Activated CD4-positive, alpha-beta memory T cell treated with anti-CD3 and anti-CD28 coated beads for 36 hours (primary cell): ENCODE data around the gene THEM5. TPM values are rescaled to one million over a fixed set of nuclear protein-coding genes. Genes with fewer than 3 reads are reported as not detected.
"Not testable (repeated sequence)": the region's sequence is repeated elsewhere in the genome, so short reads cannot be mapped to it uniquely, and the experiment has no call there.

ENCODE experiments used
- CTCF ChIA-PET: fragments of 350-600 bp; sonication (Branson Sonifier 250); formaldehyde crosslinking; loops from one replicate; lab custom pipeline; 2021; ENCODE audit warnings: antibody characterized with exemption, inconsistent platforms; lab: Charles Lee
- POLR2A ChIA-PET: fragments of 350-600 bp; sonication (Branson Sonifier 250); formaldehyde crosslinking; loops from one replicate; lab custom pipeline; 2021; ENCODE audit warnings: antibody characterized with exemption; lab: Charles Lee
- DNase-seq: peaks from one replicate; pipeline ENCODE4 v3.0.0-alpha.2; 2020
- H3K27ac Mint-ChIP-seq: one replicate; pipeline ENCODE4 v1.8.0; 2021; ENCODE audit warnings: mixed read lengths
- H3K27me3 Mint-ChIP-seq: one replicate; pipeline ENCODE4 v1.8.0; 2021; ENCODE audit warnings: mixed read lengths
- H3K36me3 Mint-ChIP-seq: one replicate; pipeline ENCODE4 v1.8.0; 2021; ENCODE audit warnings: mixed read lengths
- H3K4me1 Mint-ChIP-seq: one replicate; pipeline ENCODE4 v1.8.0; 2021; ENCODE audit warnings: low read depth, mixed read lengths
- H3K4me3 Mint-ChIP-seq: one replicate; pipeline ENCODE4 v1.8.0; 2021; ENCODE audit warnings: mild to moderate bottlenecking, mixed read lengths
- H3K9me3 Mint-ChIP-seq: one replicate; pipeline ENCODE4 v1.8.0; 2021; ENCODE audit warnings: mixed read lengths
- intact Hi-C: fragments of 100-400 bp; cut with micrococcal nuclease; formaldehyde crosslinking; loops from one replicate; pipeline ENCODE4 v1.15.1; 2023
- total RNA-seq, 2 experiments: library from RNA; stranded (reverse); gene quantifications; one replicate each; pipeline ENCODE4 v1.2.3, GENCODE V29; 2021

The THEM5 gene, protein sequence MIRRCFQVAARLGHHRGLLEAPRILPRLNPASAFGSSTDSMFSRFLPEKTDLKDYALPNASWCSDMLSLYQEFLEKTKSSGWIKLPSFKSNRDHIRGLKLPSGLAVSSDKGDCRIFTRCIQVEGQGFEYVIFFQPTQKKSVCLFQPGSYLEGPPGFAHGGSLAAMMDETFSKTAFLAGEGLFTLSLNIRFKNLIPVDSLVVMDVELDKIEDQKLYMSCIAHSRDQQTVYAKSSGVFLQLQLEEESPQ
- total RNA-seq = not detected

DNA sequence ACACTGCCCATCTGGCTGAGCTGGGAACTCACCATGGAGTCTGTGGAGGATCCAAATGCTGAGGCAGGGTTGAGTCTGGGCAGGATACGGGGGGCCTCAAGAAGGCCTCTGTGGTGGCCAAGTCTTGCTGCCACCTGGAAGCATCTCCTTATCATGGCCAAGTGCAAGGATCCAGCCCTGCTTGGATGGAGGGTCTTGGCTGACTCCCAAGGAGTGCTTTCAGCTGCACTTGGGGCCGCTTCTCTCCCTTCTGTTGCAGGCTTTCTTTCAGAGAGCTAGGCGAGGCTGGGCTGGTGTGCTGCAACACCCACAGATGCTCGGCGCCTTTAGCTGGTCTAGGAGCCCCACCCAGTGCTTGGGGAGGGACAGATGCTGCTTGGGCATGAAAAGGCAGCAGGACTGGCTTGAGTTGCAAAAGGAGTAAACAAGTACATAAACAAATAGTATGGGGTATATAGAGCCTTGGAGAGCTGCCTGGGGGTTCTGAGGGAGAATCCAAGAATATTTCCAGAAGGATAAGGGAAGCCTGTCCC lies at the start of gene THEM5:
TSS of gene THEM5 (minus strand) at position 302 of the 533 bp plus-strand sequence. CDS start at position 155, 147 bp downstream.
- no peaks in the 10 kb centered on the region for H3K9me3 Mint-ChIP-seq
- H3K27me3 Mint-ChIP-seq = no peaks in the 10 kb centered on the region
- POLR2A ChIA-PET = interaction anchor here (1.3 kb wide), 1 partner anchor 14 kb away, joined by 3 read pairs; the partner anchor contains the start of gene C2CD4D
- CTCF ChIA-PET = interaction anchor here (2.2 kb wide), 1 partner anchor 17 kb away, joined by 4 read pairs; no protein-coding TSS in a partner anchor
- intact Hi-C loops = no loop called here
- H3K27ac Mint-ChIP-seq = no peak within 1 kb of the TSS
- H3K36me3 Mint-ChIP-seq = peaks cover 27% of the 10 kb centered on the region
- DNase-seq = no peak
- peaks cover 13% of the 10 kb centered on the region for H3K4me1 Mint-ChIP-seq
- no peak within 1 kb of the TSS for H3K4me3 Mint-ChIP-seq

DNA sequence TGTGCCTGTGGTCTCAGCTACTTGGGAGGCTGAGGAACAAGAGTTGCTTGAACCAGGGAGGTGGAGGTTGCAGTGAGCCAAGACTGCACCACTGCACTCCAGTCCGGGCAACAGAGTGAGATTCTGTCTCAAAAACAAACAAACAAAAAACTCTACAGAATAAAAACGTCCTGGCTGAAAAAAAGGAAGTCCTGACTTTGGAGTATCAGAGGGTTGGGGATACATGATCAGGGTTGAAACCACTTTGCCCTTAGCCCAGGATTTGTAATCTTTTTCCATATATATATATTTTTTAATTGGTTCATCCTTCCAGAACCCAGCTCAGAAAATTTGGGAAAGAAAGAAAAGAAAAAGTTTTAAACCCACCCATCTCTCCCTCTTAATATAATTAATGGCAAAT lies 49.3 kb upstream of the THEM5 start:
- Mint-ChIP-seq H3K27me3 (no peaks in the 10 kb centered on the region), H3K4me3 (no peak overlapping the region), H3K27ac (no peak overlapping the region), H3K36me3 (peaks cover 63% of the 10 kb centered on the region), H3K9me3 (peaks cover 43% of the 10 kb centered on the region), H3K4me1 (peaks cover 74% of the 10 kb centered on the region)
- DNase-seq = no peak
- intact Hi-C loops = no loop called here
- CTCF ChIA-PET = no interaction called here
- POLR2A ChIA-PET = no interaction called here

DNA sequence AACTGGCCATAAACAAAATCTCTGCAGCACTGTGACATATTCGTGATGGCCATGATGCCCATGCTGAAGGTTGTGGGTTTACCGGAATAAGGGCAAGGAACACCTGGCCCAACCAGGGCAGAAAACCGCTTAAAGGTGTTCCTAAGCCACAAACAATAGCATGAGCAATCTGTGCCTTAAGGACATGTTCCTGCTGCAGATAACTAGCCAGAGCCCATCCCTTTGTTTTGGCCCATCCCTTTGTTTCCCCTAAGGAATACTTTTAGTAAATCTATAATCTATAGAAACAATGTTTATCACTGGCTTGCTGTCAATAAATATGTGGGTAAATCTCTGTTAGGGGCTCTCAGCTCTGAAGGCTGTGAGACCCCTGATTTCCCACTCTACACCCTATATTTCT lies 47.3 kb upstream of the THEM5 start:
- H3K27ac Mint-ChIP-seq, H3K4me3 Mint-ChIP-seq, intact Hi-C loops, POLR2A ChIA-PET, DNase-seq, H3K27me3 Mint-ChIP-seq: not testable (repeated sequence)
- Mint-ChIP-seq H3K36me3 (peaks cover 50% of the 10 kb centered on the region), H3K9me3 (peaks cover 27% of the 10 kb centered on the region), H3K4me1 (peaks cover 73% of the 10 kb centered on the region)
- CTCF ChIA-PET = interaction anchor here (1.4 kb wide), 1 partner anchor 17 kb away, joined by 4 read pairs; no protein-coding TSS in a partner anchor

DNA sequence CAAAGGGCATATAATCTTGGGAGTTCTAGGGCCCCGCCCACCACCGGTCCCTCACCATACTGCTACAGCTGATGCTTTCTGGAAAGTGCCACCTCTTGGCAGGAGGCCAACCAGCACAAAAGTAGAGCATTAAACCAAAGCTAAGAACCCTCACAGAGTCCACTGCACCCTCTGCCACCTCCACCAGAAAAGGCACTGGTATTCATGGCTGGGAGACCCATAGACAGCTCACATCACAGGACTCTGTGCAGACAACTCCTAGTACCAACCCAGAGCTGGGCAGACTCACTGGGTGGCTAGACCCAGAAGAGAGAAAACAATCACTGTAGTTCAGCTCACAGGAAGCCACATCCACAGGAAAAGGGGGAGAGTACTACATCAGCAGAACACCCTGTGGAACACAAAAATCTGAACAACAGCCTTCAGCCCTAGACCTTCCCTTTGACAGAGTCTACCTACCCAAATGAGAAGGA lies 45.0 kb upstream of the THEM5 start:
- POLR2A ChIA-PET = interaction anchor here (1.2 kb wide), 1 partner anchor 10 kb away, joined by 4 read pairs; the partner anchor contains the start of gene THEM4
- peaks cover 27% of the 10 kb centered on the region for H3K9me3 Mint-ChIP-seq
- H3K4me3 Mint-ChIP-seq = peak overlapping the region; percentile 30
- CTCF ChIA-PET = interaction anchor here (1.2 to 4.2 kb wide), 5 partner anchors 10 to 136 kb away, joined by 3 to 20 read pairs (median 9); partner anchors contain the start of gene THEM4
- peaks cover 53% of the 10 kb centered on the region for H3K36me3 Mint-ChIP-seq
- peaks cover 58% of the 10 kb centered on the region for H3K4me1 Mint-ChIP-seq
- peak overlapping the region; percentile 96 for H3K27ac Mint-ChIP-seq
- no peaks in the 10 kb centered on the region for H3K27me3 Mint-ChIP-seq
- DNase-seq = peak; percentile 57
- intact Hi-C loops = loop anchor here (5.0 kb wide), 1 partner anchor 51 kb away; no protein-coding TSS in a partner anchor

DNA sequence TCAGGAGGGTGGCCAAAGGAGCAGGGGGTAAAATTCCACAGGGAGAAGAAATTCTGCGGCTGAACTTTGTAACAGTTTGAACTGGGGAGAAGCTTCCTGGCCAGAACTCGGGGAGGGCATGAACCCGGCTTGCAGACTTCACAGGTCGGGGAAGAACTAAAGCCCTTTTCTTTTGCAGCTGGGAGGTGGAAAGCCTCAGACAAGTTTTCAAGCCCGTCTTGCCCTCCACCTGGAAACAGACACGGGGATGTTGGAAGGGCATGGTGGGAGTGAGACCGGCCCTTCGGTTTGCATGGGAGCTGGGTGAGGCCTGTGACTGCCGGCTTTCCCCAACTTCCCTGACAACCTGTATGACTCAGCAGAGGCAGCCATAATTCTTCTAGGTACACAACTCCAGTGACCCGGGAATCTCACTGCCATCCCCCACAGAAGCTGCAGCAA lies 44.5 kb upstream of the THEM5 start:
- Mint-ChIP-seq H3K9me3 (peaks cover 27% of the 10 kb centered on the region), H3K27ac (peak overlapping the region; percentile 96), H3K4me1 (peaks cover 59% of the 10 kb centered on the region), H3K36me3 (peaks cover 55% of the 10 kb centered on the region), H3K4me3 (peak overlapping the region; percentile 30), H3K27me3 (no peaks in the 10 kb centered on the region)
- ChIA-PET CTCF (interaction anchor here (0.8 to 4.2 kb wide), 7 partner anchors 9 to 137 kb away, joined by 3 to 20 read pairs (median 5); partner anchors contain the start of gene THEM4), POLR2A (interaction anchor here (1.2 kb wide), 2 partner anchors 7 to 11 kb away, joined by 3 to 4 read pairs; partner anchors contain the start of gene THEM4)
- intact Hi-C loops = loop anchor here (5.0 kb wide), 1 partner anchor 51 kb away; no protein-coding TSS in a partner anchor
- DNase-seq = no peak

DNA sequence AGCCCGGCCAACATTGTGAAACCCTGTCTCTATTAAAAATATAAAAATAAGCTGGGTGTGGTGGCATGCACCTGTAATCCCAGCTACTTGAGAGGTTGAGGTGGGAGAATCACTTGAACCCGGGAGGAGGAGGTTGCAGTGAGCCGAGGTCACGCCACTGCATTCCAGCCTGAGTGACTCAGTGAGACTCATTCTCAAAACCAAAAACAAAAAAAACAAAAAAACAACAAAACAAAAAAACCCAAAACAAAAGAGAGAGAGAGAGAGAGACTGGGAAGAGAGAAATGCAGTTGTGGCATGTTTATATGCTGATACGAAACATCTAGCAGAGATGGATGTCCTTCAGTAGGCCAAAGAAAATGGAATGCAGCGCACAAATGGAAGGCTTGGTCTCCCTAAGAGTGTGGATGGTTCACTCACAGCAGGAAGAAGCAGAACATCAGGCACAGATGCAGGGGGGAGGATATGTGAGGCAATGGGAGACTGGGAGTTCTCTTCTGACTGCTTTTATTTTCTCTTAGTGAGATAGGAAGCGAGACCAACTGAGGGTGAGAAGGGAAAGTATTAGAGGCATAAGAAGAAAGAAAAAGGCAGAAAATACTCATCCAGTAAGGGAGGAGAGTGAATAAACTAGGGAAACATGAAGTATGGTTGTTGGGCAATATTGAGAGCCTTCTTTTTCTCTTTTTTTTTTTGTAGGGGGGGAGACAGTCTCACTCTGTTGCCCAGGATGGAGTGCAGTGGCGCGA lies 39.8 kb upstream of the THEM5 start:
- Mint-ChIP-seq H3K4me1 (peaks cover 51% of the 10 kb centered on the region), H3K27me3 (no peaks in the 10 kb centered on the region), H3K36me3 (peaks cover 51% of the 10 kb centered on the region), H3K4me3 (no peak overlapping the region), H3K27ac (peak overlapping the region; percentile 62), H3K9me3 (no peaks in the 10 kb centered on the region)
- intact Hi-C loops = no loop called here
- POLR2A ChIA-PET = no interaction called here
- CTCF ChIA-PET = interaction anchor here (0.7 kb wide), 1 partner anchor 108 kb away, joined by 3 read pairs; no protein-coding TSS in a partner anchor
- no peak for DNase-seq

DNA sequence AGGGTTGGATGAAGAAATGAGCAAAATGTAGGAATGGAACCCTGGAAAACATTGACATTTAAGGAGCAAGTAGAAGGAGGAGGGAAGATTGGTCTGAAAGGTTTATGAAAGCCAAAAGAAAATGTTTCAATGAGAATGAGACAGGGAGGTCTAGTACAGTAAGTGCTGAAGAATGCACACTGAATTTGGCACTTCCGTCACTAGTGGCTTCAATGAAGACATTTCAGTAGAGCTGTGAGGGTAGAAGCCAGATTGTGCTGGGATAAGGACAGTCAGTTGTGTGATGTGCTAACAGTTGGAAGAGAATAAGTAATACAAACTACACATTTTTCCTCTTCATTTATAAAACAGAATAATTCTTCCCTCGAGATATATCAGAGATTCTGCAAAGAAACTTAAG lies 38.7 kb upstream of the THEM5 start:
- no peak for DNase-seq
- Mint-ChIP-seq H3K36me3 (peaks cover 58% of the 10 kb centered on the region), H3K4me3 (no peak overlapping the region), H3K4me1 (peaks cover 39% of the 10 kb centered on the region), H3K27me3 (no peaks in the 10 kb centered on the region), H3K9me3 (no peaks in the 10 kb centered on the region), H3K27ac (no peak overlapping the region)
- CTCF ChIA-PET = interaction anchor here (0.6 kb wide), 1 partner anchor 41 kb away, joined by 3 read pairs; no protein-coding TSS in a partner anchor
- POLR2A ChIA-PET = no interaction called here
- intact Hi-C loops = no loop called here

DNA sequence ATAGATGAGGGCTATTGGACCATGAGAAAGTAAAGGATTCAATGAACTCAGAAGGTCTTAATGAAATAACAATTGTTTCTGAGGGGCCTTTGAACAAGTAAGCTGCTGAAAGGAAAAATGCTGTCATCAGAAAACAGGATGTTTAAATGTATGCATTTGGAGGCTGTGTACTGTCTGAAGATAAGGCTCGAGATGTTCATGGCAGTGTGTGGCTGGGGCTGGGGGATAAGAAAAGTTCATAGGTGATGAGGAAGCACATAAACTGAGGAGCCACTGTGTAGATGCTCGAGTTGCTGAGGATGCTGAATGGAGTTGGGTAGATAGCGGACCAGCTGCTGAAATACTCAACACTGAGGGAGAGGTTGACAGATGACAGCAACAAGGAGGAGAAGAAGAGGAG lies 38.0 kb upstream of the THEM5 start:
- H3K4me3 Mint-ChIP-seq = no peak overlapping the region
- POLR2A ChIA-PET = interaction anchor here (0.6 kb wide), 1 partner anchor 55 kb away, joined by 3 read pairs; no protein-coding TSS in a partner anchor

DNA sequence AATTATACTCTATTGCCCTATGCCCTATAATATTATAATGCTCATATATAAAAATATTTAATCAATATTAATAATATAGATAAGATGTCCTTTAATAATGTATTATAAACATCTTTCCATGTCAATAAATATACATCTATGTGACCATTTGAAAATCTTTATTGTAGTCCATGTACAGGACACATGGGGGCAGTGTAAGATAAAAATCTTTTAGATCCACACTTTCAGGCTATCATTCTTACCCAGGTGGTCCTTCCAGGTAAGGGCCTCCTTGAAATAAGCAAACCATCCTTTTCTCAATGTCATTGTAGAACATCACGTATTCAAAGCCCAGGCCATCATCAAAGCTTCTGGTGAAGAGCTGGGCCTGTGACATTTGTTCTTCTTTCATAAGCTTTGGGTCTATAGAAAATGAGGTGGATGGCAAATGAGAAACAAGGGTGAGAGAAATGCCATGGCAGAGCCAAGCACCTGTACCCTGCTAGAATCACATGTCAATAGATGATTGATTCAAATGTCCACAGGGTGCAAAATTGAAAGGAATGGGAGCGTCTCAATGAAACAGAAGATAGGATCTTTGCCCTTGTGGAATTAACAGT lies 35.6 kb upstream of the THEM5 start:
- ChIA-PET POLR2A (no interaction called here), CTCF (interaction anchor here (0.8 to 5.8 kb wide), 9 partner anchors 10 to 124 kb away, joined by 3 to 34 read pairs (median 4); no protein-coding TSS in a partner anchor)
- peaks cover 58% of the 10 kb centered on the region for H3K36me3 Mint-ChIP-seq

More for the DNA sequence above, 38.0 kb upstream of the THEM5 start:
- H3K27ac Mint-ChIP-seq = peak overlapping the region; percentile 55
- no peak for DNase-seq
- H3K9me3 Mint-ChIP-seq = no peaks in the 10 kb centered on the region
- peaks cover 61% of the 10 kb centered on the region for H3K36me3 Mint-ChIP-seq
- CTCF ChIA-PET = interaction anchor here (1.4 to 5.8 kb wide), 3 partner anchors 105 to 110 kb away, joined by 3 to 34 read pairs (median 8); no protein-coding TSS in a partner anchor
- intact Hi-C loops = no loop called here
- H3K4me1 Mint-ChIP-seq = peaks cover 33% of the 10 kb centered on the region
- no peaks in the 10 kb centered on the region for H3K27me3 Mint-ChIP-seq

DNA sequence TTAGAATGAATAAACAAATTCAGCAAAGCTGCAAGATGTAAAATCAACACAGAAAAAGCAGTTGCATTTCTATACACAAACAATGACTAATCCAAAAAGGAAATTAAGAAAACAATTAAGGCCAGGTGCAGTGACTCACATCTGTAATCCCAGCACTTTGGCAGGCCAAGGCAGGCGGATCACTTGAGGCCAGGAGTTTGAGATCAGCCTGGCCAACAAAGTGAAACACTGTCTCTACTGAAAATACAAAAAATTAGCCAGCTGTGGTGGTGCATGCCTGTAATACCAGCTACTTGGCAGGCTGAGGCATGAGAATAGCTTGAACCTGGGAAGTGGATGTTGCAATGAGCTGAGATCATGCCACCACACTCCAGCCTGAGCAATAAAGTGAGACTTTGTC lies 33.5 kb upstream of the THEM5 start:
- Mint-ChIP-seq H3K27me3 (no peaks in the 10 kb centered on the region), H3K27ac (no peak overlapping the region), H3K36me3 (peaks cover 47% of the 10 kb centered on the region), H3K9me3 (no peaks in the 10 kb centered on the region), H3K4me1 (peaks cover 16% of the 10 kb centered on the region), H3K4me3 (no peak overlapping the region)
- intact Hi-C loops = no loop called here
- DNase-seq = no peak
- CTCF ChIA-PET = interaction anchor here (0.7 to 5.8 kb wide), 4 partner anchors 13 to 114 kb away, joined by 3 to 34 read pairs (median 4); no protein-coding TSS in a partner anchor
- POLR2A ChIA-PET = no interaction called here

More for the DNA sequence above, 35.6 kb upstream of the THEM5 start:
- intact Hi-C loops = loop anchor here (1.0 to 2.0 kb wide), 2 partner anchors 46 to 108 kb away; no protein-coding TSS in a partner anchor
- Mint-ChIP-seq H3K4me1 (peaks cover 27% of the 10 kb centered on the region), H3K4me3 (no peak overlapping the region), H3K27ac (no peak overlapping the region), H3K27me3 (no peaks in the 10 kb centered on the region), H3K9me3 (no peaks in the 10 kb centered on the region)
- DNase-seq = no peak

DNA sequence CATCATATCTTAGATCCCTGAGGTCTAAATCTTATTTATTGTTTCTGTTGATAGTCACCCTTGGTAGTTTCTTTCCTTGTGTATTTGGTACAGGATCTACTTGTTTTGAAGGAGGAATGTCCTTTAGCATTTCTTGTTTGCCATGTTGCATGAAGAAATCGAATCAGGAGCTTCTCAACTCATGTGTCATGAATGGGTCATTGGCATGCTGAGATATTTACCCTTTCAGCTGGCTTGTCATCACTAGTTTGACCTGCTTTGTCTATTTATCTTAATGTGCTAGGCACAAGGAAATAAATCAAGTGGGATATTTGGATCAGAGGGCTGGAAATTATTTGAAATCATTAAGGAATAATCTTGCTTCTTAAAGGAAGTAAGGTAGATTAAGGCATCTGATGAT lies 32.0 kb upstream of the THEM5 start:
- H3K36me3 Mint-ChIP-seq = peaks cover 33% of the 10 kb centered on the region
- no peaks in the 10 kb centered on the region for H3K27me3 Mint-ChIP-seq
- ChIA-PET CTCF (no interaction called here), POLR2A (no interaction called here)
- H3K27ac Mint-ChIP-seq = no peak overlapping the region
- H3K9me3 Mint-ChIP-seq = no peaks in the 10 kb centered on the region
- DNase-seq = no peak
- peaks cover 1% of the 10 kb centered on the region for H3K4me1 Mint-ChIP-seq
- intact Hi-C loops = no loop called here
- no peak overlapping the region for H3K4me3 Mint-ChIP-seq
